Mesothelial cell of epicardium (in vitro differentiated cells): ENCODE results near the gene NTRK1. TPM values are rescaled to one million over a fixed set of nuclear protein-coding genes. Genes with fewer than 3 reads are reported as not detected.

ENCODE experiments used
- DNase-seq, 2 experiments: peaks; one replicate each; pipeline ENCODE4 v3.0.0; 2021; ENCODE audit warnings: low spot score in 2 of 2; ENCODE audit not compliant: unreplicated experiment in 2 of 2
- H3K27ac Mint-ChIP-seq: 2 replicates; pipeline ENCODE4 v1.8.0; 2021; ENCODE audit warnings: mixed read lengths
- H3K27me3 Mint-ChIP-seq: 2 replicates; pipeline ENCODE4 v1.8.0; 2021; ENCODE audit warnings: low read depth, mixed read lengths
- H3K36me3 Mint-ChIP-seq: 2 replicates; pipeline ENCODE4 v1.8.0; 2021; ENCODE audit warnings: mixed read lengths
- H3K4me1 Mint-ChIP-seq: 2 replicates; pipeline ENCODE4 v1.8.0; 2021; ENCODE audit warnings: mixed read lengths
- H3K4me3 Mint-ChIP-seq: 2 replicates; pipeline ENCODE4 v1.8.0; 2021; ENCODE audit warnings: mild to moderate bottlenecking, moderate library complexity, mixed read lengths
- H3K9me3 Mint-ChIP-seq: 2 replicates; pipeline ENCODE4 v1.8.0; 2021; ENCODE audit warnings: mixed read lengths
- CTCF ChIP-seq: fragments of 200-600 bp; sonication (generic); IDR thresholded peaks from one replicate; pipeline ENCODE4 v1.5.0; 2021; ENCODE audit warnings: antibody characterized with exemption; ENCODE audit not compliant: unreplicated experiment
- total RNA-seq: library from RNA; stranded (reverse); gene quantifications from 3 replicates; pipeline ENCODE4 v1.2.1, GENCODE V29; 2021

The NTRK1 gene
- total RNA-seq, 1 donor from 2014 or later, result 1.2 TPM

GRCh38 chr1:156909671-156910070, 49.0 kb downstream of the NTRK1 start:
- DNase-seq, result no peak
- H3K36me3 Mint-ChIP-seq, result no peaks in the 10 kb centered on the region
- TF ChIP-seq CTCF, result no peak
- H3K4me3 Mint-ChIP-seq, result no peak overlapping the region
- H3K4me1 Mint-ChIP-seq, result peaks cover 20% of the 10 kb centered on the region
- no peaks in the 10 kb centered on the region for H3K27me3 Mint-ChIP-seq
- H3K9me3 Mint-ChIP-seq, result no peaks in the 10 kb centered on the region
- no peak overlapping the region for H3K27ac Mint-ChIP-seq

- peak; percentile 86 for TF ChIP-seq CTCF
- H3K27ac Mint-ChIP-seq, result no peak overlapping the region
Observed at GRCh38 chr1:156910309-156910782, 49.7 kb downstream of the NTRK1 start.

GRCh38 chr1:156911577-156912298, 51.1 kb downstream of the NTRK1 start:
- TF ChIP-seq CTCF, result no peak
- H3K9me3 Mint-ChIP-seq, result no peaks in the 10 kb centered on the region
- H3K27me3 Mint-ChIP-seq, result no peaks in the 10 kb centered on the region
- no peak for DNase-seq
- H3K4me3 Mint-ChIP-seq, result no peak overlapping the region
- H3K27ac Mint-ChIP-seq, result no peak overlapping the region
- H3K36me3 Mint-ChIP-seq, result no peaks in the 10 kb centered on the region
- peaks cover 23% of the 10 kb centered on the region for H3K4me1 Mint-ChIP-seq

More at GRCh38 chr1:156910309-156910782, 49.7 kb downstream of the NTRK1 start:
- Mint-ChIP-seq H3K9me3 (no peaks in the 10 kb centered on the region), H3K36me3 (no peaks in the 10 kb centered on the region), H3K4me1 (peaks cover 23% of the 10 kb centered on the region), H3K27me3 (no peaks in the 10 kb centered on the region), H3K4me3 (no peak overlapping the region)
- DNase-seq, result no peak

- Mint-ChIP-seq H3K27me3 (no peaks in the 10 kb centered on the region), H3K27ac (no peak overlapping the region), H3K4me1 (peaks cover 23% of the 10 kb centered on the region), H3K9me3 (no peaks in the 10 kb centered on the region), H3K36me3 (no peaks in the 10 kb centered on the region), H3K4me3 (no peak overlapping the region)
- DNase-seq, result no peak
- no peak for TF ChIP-seq CTCF
Observed at GRCh38 chr1:156912310-156912709, 51.6 kb downstream of the NTRK1 start.

GRCh38 chr1:156912861-156913808, 52.5 kb downstream of the NTRK1 start:
- peak overlapping the region; percentile 47 for H3K4me3 Mint-ChIP-seq
- peaks cover 23% of the 10 kb centered on the region for H3K4me1 Mint-ChIP-seq
- no peaks in the 10 kb centered on the region for H3K27me3 Mint-ChIP-seq
- TF ChIP-seq CTCF, result no peak
- H3K9me3 Mint-ChIP-seq, result no peaks in the 10 kb centered on the region
- H3K27ac Mint-ChIP-seq, result peak overlapping the region; percentile 53
- no peaks in the 10 kb centered on the region for H3K36me3 Mint-ChIP-seq
- DNase-seq, result no peak
